LNCaP clone FGC (cell line): ENCODE data around the gene SOWAHD.
"Not testable (repeated sequence)": the region's sequence is repeated elsewhere in the genome, so short reads cannot be mapped to it uniquely, and the experiment has no call there.

ENCODE experiments used
- DNase-seq: peaks from one replicate; pipeline ENCODE4 v3.0.0-alpha.2; 2011; ENCODE audit warnings: low read depth
- H3K4me3 ChIP-seq: 2 replicates; pipeline ENCODE4 v1.5.1; 2011; ENCODE audit warnings: mild to moderate bottlenecking, low read depth, low read length, control low read depth
- TF ChIP-seq, protein P1 (sequence below): IDR thresholded peaks from 2 replicates; pipeline ENCODE4 v1.5.1; 2012; ENCODE audit warnings: mild to moderate bottlenecking; ENCODE audit not compliant: control insufficient read depth, insufficient read depth; ENCODE audit errors: extremely low read depth

Gene SOWAHD

DNA sequence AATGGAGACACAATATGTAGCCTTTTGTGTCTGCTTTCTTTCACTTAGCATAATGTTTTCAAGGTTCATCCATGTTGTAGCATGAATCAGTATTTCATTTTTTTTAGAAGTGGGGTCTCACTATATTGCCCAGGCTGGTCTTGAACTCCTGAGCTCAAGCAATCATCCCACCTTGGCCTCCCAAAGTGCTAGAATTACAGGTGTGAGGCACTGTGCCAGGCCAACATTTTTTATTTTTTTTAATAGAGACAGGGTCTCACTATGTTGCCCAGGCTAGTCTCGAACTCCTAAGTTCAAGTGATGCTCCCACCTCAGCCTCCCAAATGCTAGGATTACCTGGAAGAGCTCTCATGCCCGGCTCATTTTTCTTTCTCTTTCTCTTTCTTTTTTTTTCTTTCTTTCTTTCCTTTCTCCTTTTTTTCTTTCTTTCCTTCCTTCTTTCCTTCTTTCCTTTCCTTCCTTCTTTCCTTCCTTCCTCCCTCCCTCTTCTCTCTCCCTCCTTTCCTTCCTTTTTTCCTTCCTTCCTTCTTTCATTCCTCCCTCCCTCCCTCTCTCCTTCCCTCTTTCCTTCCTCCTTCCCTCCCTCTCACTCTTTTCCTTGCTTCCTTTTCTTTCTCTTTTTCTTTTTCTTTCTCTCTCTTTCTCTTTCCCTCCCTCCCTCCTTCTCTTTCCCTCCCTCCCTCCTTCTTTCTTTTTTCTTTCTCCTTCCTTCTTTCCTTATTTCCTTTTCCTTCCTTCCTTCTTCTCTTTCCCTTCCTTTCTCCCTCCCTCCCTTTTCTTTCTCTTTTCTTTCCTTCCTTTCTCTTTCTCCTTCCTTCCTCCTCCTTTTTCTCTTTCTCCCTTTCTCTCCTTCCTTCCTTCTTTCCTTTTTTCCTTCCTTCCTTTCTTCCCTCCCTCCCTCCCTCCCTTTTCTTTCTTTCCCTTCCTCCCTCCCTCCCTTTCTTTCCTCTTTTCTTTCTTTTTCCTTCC, 43.1 kb downstream of the SOWAHD start:
- TF ChIP-seq, protein P1, sequence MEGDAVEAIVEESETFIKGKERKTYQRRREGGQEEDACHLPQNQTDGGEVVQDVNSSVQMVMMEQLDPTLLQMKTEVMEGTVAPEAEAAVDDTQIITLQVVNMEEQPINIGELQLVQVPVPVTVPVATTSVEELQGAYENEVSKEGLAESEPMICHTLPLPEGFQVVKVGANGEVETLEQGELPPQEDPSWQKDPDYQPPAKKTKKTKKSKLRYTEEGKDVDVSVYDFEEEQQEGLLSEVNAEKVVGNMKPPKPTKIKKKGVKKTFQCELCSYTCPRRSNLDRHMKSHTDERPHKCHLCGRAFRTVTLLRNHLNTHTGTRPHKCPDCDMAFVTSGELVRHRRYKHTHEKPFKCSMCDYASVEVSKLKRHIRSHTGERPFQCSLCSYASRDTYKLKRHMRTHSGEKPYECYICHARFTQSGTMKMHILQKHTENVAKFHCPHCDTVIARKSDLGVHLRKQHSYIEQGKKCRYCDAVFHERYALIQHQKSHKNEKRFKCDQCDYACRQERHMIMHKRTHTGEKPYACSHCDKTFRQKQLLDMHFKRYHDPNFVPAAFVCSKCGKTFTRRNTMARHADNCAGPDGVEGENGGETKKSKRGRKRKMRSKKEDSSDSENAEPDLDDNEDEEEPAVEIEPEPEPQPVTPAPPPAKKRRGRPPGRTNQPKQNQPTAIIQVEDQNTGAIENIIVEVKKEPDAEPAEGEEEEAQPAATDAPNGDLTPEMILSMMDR: no peak
- DNase-seq: no peak
- H3K4me3 ChIP-seq: no peak overlapping the region

DNA sequence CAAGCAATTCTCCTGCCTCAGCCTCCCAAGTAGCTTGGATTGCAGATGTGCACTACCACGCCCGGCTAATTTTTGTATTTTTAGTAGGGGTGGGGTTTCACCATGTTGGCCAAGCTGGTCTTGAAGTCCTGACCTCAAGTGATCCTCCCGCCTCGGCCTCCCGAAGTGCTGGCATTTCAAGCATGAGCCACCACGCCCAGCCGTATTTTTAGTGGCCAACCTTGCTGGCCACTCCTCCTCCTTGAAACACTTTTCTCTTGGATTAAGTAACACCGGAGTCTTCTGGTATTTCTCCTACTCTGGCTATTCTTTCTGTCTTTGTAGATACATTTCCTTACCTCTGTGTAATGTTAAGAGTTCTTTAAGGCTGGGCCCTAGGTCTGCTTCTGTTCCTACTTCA, 44.2 kb downstream of the SOWAHD start:
- TF ChIP-seq, protein P1: no peak
- no peak for DNase-seq
- no peak overlapping the region for H3K4me3 ChIP-seq

DNA sequence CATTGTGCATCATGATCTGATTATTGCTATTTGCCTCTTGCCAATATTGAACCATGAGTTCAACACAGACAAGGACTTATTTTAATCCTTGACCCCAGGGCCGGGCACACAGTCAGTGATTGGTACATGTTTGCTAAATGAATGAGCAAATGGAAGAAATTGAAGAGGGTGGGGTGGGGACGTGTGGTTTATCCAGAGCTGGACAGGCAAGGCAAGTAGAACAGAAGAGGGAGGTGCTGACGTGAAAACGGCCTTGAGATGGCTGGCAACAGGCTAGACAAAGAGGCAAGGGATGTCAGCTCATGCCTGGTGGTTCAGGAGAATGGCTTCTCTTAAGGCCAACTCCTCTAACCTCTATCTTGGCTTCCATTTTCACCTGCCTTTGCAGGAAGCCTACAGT, 50.1 kb downstream of the SOWAHD start:
- H3K4me3 ChIP-seq, DNase-seq: not testable (repeated sequence)

DNA sequence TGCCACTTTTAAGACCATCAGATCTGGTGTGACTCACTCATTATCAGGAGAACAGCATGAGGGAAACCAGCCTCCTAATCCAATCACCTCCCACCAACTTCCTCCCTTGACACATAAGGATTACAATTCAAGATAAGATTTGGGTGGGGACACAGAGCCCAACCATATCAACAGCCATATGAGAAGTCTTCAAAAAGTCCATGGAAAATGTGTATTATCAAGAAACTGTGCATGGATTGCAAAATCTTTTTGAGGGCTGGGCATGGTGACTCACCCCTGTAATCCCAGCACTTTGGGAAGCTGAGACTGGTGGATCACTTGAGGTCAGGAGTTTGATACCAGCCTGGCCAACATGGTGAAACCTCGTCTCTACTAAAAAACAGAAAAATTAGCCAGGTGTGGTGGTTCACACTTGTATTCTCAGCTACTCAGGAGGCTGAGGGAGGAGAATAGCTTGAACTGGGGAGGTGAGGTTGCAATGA, 50.8 kb downstream of the SOWAHD start:
- no peak overlapping the region for H3K4me3 ChIP-seq
- no peak for DNase-seq
- TF ChIP-seq, protein P1: no peak
